Inferior parietal cortex (tissue), 1 donor: ENCODE results near the gene PREP.

Experiments used
- DNase-seq: peaks from one replicate; pipeline ENCODE4 v3.0.0-alpha.2; 2016; ENCODE audit errors: extremely low spot score

The PREP gene

DNA sequence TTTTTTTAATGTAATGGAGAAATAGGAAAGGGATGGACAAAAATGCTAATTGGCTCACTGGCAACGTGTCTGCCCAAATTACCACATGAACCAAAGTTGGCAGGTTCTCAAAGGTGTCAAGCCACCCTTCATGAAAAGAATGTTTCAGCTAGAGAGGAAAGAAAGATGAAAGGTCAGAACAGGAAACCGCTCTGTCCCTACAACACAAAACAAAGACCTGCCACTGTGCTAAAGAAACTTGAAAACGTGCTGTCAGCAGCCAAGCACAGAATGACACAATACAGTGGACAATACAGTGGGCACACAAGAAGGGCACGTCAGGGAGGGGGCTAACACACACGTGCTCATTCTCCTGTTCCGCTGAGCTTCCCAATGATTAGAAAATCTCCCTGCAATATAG is 4.9 kb downstream of the PREP start:
- DNase-seq = no peak

DNA sequence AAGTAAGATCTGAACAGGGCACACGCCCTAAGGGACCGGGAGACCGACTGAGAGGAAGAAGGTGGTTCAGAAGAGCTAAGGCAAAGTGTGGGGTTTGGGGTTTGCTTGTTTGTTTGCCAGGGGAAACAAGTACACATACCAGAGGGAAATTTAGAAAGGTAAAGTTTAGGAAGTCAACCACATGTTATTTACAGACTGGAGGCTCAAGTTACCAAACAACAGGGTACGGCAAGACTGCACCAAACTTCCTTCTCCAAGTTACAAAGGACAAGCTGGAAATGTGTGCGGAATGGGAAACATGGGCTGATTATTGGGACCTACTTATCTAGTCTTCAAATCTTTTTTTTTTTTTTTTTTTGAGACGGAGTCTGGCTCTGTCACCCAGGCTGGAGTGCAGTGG is 11.2 kb downstream of the PREP start:
- DNase-seq = no peak

DNA sequence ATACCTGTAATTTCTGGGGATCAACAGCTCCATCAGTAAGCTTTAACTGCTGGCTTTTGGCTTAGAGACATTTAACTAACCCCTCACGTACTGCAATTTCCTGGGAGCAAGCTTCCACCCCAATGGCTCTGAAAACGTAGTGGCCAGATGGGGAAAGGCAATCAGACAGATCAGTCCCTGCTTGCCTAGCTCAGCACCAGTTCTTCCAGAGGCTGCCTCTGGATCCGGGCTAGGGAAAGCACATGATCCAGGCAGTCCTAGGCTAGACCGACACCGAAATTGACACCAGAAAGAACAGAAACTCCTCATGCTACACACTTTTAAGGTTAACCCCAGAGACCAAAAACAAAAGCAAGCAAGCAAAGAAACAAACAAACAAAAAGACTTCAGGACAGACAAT is 13.3 kb downstream of the PREP start:
- DNase-seq = no peak

GRCh38 chr6:105388392-105388791 is 14.5 kb downstream of the PREP start:
- DNase-seq = no peak

DNA sequence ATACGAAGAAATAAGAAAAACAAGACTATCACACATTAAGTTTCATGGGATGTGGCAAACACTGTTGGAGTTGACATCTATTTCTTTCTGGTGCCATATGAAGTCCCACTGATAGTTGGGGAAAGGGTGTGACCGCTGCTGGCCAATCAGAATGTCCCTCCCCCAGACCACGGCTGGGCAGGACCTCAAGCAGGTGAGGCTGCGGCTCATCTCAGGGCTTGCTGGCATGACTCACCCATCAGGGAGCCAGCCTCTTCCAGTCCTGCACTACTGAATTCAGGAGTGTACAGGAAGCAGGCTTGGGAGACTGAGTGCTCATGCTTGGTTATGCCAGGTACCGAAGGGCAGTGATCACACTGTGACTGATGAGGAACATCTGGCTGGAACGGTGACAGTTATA is 18.9 kb downstream of the PREP start:
- DNase-seq = no peak

- DNase-seq = no peak
Measured at GRCh38 chr6:105382958-105383357, 19.9 kb downstream of the PREP start.

DNA sequence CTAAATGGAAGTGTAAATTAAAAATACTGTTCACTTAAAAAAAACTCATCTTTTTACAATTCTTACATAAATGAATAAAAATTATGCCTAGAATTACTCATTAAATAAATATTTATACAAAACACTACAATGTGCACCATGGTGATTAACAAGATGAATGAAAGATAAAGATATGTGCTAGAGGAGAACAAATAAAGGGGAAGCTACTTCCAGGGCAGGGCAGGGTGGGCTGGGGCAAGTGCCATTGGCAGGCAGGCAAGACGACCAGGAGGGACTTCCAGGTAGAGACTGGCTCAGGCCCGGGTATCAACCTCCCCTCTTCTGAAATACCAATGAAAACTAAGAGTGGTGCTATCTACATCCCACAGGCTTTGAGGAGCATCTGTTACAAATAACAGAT is 20.4 kb downstream of the PREP start:
- DNase-seq = no peak

- DNase-seq = no peak
Measured at GRCh38 chr6:105380634-105381033, 22.2 kb downstream of the PREP start.

DNA sequence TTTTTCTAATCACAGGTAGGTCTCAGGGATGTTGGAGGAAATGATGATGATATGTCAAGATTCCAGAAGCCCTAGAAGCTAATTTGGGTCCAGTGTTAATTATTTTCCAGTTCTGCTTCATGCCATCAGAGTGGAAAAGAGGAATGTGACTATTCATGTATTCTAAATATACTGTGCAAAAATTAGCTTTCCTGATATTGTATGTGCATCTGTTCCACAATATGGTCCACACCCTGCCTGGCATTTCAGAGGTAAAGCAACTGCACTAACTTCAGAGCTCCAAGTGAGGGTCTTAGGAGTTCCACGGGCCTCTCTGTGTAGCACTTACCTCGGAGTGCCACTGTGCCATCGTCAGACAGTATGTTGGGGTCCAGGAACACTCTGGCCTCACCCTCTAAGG is 27.1 kb downstream of the PREP start:
- DNase-seq = no peak

- DNase-seq = no peak
Measured at GRCh38 chr6:105374010-105374420, 28.9 kb downstream of the PREP start.

DNA sequence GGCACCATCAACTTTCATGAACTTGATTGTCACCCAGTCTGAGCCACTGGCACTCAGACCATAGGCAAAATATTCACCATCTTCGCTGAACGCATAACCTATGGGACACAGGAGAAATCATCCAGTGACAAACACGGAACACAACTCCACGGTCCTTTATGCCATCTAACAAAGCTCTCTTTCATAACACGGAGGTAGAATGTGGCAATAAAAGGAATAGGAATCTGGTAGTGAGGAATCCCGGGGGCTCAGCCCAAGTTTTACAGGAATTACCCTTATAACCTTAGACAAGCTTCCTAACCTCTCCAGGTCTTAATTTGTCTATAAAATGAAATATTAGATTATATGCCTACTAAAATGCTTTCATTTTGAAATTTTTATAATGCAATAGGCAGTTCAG is 29.4 kb downstream of the PREP start:
- DNase-seq = no peak

DNA sequence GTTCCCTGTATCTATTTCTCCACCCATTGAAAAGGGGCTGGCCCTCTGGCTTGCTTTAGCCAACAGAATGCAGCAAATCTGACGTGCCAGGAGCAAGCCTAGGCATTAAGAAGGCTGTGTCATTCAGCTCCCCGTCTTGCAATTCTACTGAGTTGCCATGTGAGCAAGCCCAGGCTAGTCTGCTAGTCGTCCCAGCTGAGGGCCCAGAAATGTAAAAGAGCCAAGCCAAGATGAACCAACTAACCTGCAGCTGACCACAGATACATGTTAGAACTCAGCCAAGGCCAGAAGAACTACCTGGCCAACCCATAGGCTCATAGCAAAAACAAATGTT is 30.1 kb downstream of the PREP start:
- DNase-seq = no peak

DNA sequence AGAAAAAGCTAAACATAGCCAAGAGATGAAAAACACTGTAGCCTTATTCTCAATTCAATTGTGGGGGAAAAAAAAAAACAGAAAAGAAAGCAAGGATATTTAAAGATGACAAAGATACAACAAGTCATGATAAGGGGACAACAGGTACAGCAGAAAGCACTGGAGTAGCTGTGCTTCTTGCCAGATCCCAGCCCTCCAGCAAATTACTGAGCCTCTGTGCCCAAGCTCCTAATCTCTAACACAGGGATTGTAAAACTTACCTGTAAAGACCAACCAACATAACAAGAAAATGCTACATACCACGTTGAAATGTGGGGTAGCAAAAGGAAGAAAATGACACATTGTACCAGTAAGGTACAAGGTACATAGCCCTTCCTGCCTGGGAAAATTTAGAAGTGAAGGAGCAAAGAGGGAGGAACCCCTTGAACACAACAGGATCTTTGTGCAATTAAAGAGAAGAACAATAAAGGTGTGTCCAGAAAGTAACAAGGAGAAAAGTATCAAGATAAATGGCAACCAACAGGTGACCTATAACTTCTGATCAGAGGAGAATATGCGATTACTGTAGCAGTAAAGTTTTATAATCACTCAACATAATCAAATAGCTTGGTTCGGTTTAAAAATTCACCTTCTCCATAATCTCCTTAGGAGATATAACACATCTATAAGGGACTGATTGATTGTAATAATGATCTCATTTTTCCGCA is 30.6 kb downstream of the PREP start:
- no peak for DNase-seq

DNA sequence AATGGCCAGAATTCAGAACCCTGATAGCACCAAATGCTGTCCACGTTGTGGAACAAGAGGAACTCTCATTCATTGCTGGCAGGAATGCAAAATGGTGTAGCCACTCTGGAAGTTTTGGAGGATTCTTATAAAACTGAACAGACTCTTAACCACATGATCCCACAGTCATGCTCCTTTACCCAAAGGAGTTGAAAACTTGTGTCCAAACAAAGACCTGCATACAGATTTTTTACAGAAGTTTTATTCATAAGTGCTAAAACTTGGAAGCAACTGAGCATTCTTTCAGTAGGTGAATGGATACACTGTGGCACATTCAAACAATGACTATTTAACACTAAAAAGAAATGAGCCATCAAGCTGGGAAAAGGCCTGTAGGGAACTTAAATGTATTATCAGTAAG is 32.5 kb downstream of the PREP start:
- DNase-seq = no peak

- DNase-seq = no peak
Measured at GRCh38 chr6:105369145-105369544, 33.7 kb downstream of the PREP start.

DNA sequence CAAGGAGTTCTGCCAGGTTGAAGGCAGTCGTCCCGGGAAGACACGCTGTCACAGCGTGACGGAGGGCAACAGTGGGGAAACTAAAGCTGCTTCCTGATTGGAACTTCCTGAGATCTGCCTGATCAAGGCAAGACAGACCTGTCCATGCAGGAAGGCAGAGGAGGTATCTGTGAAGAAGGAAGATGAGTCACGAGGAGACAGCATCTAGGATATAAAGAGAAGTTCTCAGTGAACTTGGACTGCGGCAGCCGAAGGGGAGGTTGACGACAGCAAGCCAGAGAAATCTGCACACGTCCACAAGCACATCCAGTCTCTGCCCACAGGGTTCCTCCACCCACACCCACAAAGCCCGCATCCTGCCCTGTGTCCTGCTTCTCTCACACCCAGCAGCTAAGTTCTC is 38.6 kb downstream of the PREP start:
- no peak for DNase-seq

GRCh38 chr6:105363100-105363754 is 39.7 kb downstream of the PREP start:
- peak; percentile 84 for DNase-seq

DNA sequence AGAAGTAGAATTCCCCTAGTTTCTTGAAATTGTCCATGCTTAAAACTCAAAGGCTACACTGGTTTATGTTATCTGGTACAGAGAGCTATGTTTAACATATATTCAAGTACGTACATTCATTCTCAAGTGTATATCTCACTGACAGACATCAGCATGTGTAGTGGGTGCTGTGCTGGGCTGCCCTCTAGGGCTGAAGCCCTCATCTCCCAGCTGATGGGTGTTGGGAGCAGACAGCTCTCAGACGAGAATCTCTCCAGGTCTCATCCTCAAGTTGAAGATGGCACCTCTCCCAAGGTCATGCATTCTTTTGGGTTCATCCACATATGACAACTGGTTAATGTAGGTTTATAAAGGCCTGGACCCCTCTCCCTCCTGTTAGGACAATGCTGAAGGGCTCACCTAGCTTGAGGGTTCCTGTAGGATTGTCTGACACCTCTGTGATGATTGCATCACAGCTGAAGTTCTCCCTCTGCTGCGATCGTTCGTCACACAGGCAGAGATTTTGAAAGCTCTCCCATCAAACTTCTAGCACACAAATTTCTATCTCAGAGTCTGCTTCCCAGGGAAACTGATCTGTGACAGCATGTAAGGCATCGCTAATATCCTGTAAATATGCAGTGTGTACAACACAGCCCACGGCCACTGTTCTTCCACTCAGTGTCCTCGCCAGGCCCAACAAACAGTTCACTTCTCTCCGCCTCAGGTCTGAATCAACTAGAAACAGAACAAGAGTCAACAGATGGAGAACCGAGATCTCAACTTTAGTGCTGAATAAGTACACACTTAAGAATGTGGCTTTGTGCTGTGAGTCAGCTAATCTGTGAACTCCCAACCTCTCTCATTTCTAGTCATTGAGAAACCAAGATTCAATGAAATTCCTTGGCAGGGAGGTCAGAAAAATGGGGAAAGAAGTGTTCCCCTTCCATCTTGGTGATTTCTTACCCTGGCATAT is 43.2 kb downstream of the PREP start:
- DNase-seq = no peak

DNA sequence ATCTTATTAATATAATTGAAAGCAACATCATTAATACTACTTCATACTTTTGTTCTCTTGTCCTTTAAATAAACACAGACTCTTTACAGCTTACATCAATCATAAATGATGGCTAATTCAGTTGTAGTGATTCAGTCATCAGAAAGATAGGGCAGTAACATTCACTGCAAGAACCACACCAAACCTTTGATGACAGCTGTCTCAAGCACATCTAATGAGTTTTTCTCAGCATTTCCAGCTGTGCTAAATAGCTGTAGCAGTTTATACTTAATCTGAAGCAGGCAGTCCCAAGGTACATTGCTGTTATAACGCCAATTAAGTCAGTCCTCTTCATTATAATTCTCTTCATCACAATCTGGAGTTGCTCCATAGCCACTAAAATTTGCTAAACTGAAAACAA is 45.7 kb downstream of the PREP start:
- DNase-seq = no peak

- DNase-seq = no peak
Measured at GRCh38 chr6:105352037-105352617, 50.8 kb downstream of the PREP start.

GRCh38 chr6:105348897-105349296 is 54.0 kb downstream of the PREP start:
- no peak for DNase-seq

GRCh38 chr6:105346052-105346451 is 56.8 kb downstream of the PREP start:
- peak; percentile 56 for DNase-seq
